ENCODE data around the gene OMA1. TPM values are rescaled to one million over a fixed set of nuclear protein-coding genes. Genes with fewer than 3 reads are reported as not detected.

The OMA1 gene
- total RNA-seq, 1 experiment from 2014 or later, result 27.9 TPM

DNA sequence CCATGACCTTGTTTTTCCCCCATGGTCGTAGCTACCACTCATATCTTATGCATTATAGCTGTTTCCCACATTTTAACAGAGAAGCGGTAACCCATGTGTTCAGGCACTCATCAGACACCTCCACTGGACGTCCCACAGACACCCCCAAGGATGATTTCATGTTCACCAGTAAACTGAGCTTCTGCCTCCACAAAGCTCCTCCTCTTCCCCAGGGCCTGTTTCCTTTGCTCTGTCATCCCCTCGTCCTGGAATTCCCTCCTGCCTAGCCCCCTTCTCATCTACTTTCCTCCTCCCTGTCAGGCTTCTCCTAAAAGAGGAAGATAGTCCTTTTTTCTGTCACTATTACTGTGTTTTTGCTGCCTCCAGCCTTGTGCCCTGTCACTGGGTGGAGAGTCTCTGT is 111.2 kb downstream of the OMA1 start:
- Histone ChIP-seq H3F3A (ENCODE audit: insufficient read depth, low read depth) (no peaks in the 10 kb centered on the region), H3K27me3 (ENCODE audit: insufficient read depth, low read depth) (no peaks in the 10 kb centered on the region), H2AFZ (no peak overlapping the region), H3K27ac (no peak overlapping the region), H3K79me2 (ENCODE audit: low read depth) (no peaks in the 10 kb centered on the region), H3K9me3 (ENCODE audit: insufficient read depth, low read depth) (no peaks in the 10 kb centered on the region), H3K4me3 (no peak overlapping the region), H3K4me2 (no peak overlapping the region), H3K9me2 (ENCODE audit: insufficient read depth) (no peaks in the 10 kb centered on the region), H4K20me1 (ENCODE audit: insufficient read depth) (no peaks in the 10 kb centered on the region), H3K4me1 (replicated peaks; ENCODE audit: insufficient read depth) (no peaks in the 10 kb centered on the region), H3K36me3 (ENCODE audit: low read depth) (no peaks in the 10 kb centered on the region)
- intact Hi-C loops (cut with micrococcal nuclease; ENCODE audit: unreplicated experiment), result no loop called here
- BruUV-seq (replicated peaks), result no TSS peak
- TF ChIP-seq, protein P1, sequence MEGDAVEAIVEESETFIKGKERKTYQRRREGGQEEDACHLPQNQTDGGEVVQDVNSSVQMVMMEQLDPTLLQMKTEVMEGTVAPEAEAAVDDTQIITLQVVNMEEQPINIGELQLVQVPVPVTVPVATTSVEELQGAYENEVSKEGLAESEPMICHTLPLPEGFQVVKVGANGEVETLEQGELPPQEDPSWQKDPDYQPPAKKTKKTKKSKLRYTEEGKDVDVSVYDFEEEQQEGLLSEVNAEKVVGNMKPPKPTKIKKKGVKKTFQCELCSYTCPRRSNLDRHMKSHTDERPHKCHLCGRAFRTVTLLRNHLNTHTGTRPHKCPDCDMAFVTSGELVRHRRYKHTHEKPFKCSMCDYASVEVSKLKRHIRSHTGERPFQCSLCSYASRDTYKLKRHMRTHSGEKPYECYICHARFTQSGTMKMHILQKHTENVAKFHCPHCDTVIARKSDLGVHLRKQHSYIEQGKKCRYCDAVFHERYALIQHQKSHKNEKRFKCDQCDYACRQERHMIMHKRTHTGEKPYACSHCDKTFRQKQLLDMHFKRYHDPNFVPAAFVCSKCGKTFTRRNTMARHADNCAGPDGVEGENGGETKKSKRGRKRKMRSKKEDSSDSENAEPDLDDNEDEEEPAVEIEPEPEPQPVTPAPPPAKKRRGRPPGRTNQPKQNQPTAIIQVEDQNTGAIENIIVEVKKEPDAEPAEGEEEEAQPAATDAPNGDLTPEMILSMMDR (conservative IDR thresholded peaks at IDR 0.05), result no peak
- TF ChIP-seq EZH2 (IDR thresholded peaks at IDR 0.05; ENCODE audit: low read depth), result no peak
- POLR2A ChIA-PET (ENCODE audit: unreplicated experiment), result no interaction called here
- CTCF ChIA-PET, result no interaction called here
- DNase-seq, result no peak

GRCh38 chr1:58434607-58435006 is 111.9 kb downstream of the OMA1 start:
- no peaks in the 10 kb centered on the region for H3F3A ChIP-seq (ENCODE audit: insufficient read depth, low read depth)
- H3K9me2 ChIP-seq (ENCODE audit: insufficient read depth), result no peaks in the 10 kb centered on the region
- CTCF ChIA-PET, result no interaction called here
- BruUV-seq (replicated peaks), result no TSS peak
- H4K20me1 ChIP-seq (ENCODE audit: insufficient read depth), result no peaks in the 10 kb centered on the region
- no peak for TF ChIP-seq EZH2 (IDR thresholded peaks at IDR 0.05; ENCODE audit: low read depth)
- TF ChIP-seq, protein P1 (conservative IDR thresholded peaks at IDR 0.05), result no peak
- no peaks in the 10 kb centered on the region for H3K36me3 ChIP-seq (ENCODE audit: low read depth)
- no peaks in the 10 kb centered on the region for H3K79me2 ChIP-seq (ENCODE audit: low read depth)
- POLR2A ChIA-PET (ENCODE audit: unreplicated experiment), result no interaction called here
- no peak for DNase-seq
- no peaks in the 10 kb centered on the region for H3K27me3 ChIP-seq (ENCODE audit: insufficient read depth, low read depth)
- H3K27ac ChIP-seq, result no peak overlapping the region
- no peaks in the 10 kb centered on the region for H3K9me3 ChIP-seq (ENCODE audit: insufficient read depth, low read depth)
- H2AFZ ChIP-seq, result no peak overlapping the region
- intact Hi-C loops (cut with micrococcal nuclease; ENCODE audit: unreplicated experiment), result no loop called here
- H3K4me3 ChIP-seq, result no peak overlapping the region
- no peaks in the 10 kb centered on the region for H3K4me1 ChIP-seq (replicated peaks; ENCODE audit: insufficient read depth)
- no peak overlapping the region for H3K4me2 ChIP-seq

- no peaks in the 10 kb centered on the region for H3K4me1 ChIP-seq (replicated peaks; ENCODE audit: insufficient read depth)
- H3K9me3 ChIP-seq (ENCODE audit: insufficient read depth, low read depth), result no peaks in the 10 kb centered on the region
- TF ChIP-seq EZH2 (IDR thresholded peaks at IDR 0.05; ENCODE audit: low read depth), result no peak
- TF ChIP-seq, protein P1 (conservative IDR thresholded peaks at IDR 0.05), result no peak
- H3K27me3 ChIP-seq (ENCODE audit: insufficient read depth, low read depth), result no peaks in the 10 kb centered on the region
- no peaks in the 10 kb centered on the region for H3F3A ChIP-seq (ENCODE audit: insufficient read depth, low read depth)
- POLR2A ChIA-PET (ENCODE audit: unreplicated experiment), result no interaction called here
- H4K20me1 ChIP-seq (ENCODE audit: insufficient read depth), result no peaks in the 10 kb centered on the region
- no TSS peak for BruUV-seq (replicated peaks)
- DNase-seq, result no peak
- no peaks in the 10 kb centered on the region for H3K79me2 ChIP-seq (ENCODE audit: low read depth)
- H3K27ac ChIP-seq, result no peak overlapping the region
- H2AFZ ChIP-seq, result no peak overlapping the region
- CTCF ChIA-PET, result no interaction called here
- no peak overlapping the region for H3K4me2 ChIP-seq
- intact Hi-C loops (cut with micrococcal nuclease; ENCODE audit: unreplicated experiment), result no loop called here
- no peaks in the 10 kb centered on the region for H3K36me3 ChIP-seq (ENCODE audit: low read depth)
- H3K9me2 ChIP-seq (ENCODE audit: insufficient read depth), result no peaks in the 10 kb centered on the region
- H3K4me3 ChIP-seq, result no peak overlapping the region
These were observed 112.3 kb downstream of the OMA1 start for GRCh38 chr1:58434181-58434580.

Data from PC-9 (cell line).